Measurements from ENCODE around the gene IFT20. TPM values are rescaled to one million over a fixed set of nuclear protein-coding genes. Genes with fewer than 3 reads are reported as not detected.

Gene IFT20
- total and polyA plus RNA-seq, 10 of the 15 experiments (the other 5 are each of a cell fraction or from before 2014, with no cell fraction given), result 9.4 to 38.2 (median 19.1) TPM

DNA sequence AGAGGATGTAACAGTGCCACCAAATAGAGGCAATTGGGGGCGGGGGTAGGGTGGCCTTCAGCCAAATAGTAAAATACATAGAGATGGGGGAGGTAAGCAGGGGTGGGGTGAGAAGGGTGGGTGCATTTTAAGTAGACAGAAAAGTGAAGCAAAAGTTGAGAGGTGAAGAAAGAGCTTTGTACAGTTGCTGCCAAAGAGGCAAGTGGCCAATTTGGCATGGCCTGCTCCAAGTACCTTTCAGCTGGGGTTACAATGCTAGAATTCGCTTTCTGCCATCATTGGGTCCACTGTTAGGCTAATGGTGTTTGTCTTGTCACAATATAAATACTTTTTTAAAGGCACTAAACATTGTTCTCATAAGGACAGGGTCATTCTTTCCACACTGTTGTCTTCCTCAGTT, 21.4 kb downstream of the IFT20 start:
- ChIA-PET CTCF (interaction anchor here (1.1 kb wide), 1 partner anchor 9 kb away, joined by 3 read pairs; no protein-coding TSS in a partner anchor), RAD21 (ENCODE audit: unreplicated experiment) (no interaction called here), SMC1A (ENCODE audit: uncharacterized antibody, unreplicated experiment) (no interaction called here), POLR2A (no interaction called here)
- no peak overlapping the region for H2AFZ ChIP-seq (ENCODE audit: control insufficient read depth, low read depth, low read length)
- BruUV-seq (replicated peaks), result no TSS peak
- DNase-seq (ENCODE audit: low read depth, low spot score) (no peak), FAIRE-seq (no peak), ATAC-seq (no peak)
- no peak overlapping the region for H3K4me2 ChIP-seq (ENCODE audit: control insufficient read depth, insufficient read depth)
- H3K4me3 ChIP-seq, result no peak overlapping the region
- 48% methylated on average over 2 of the region's 2 CpGs for WGBS (ENCODE audit: insufficient coverage, insufficient replicate concordance, low lambda C conversion rate, missing lambda C conversion rate)
- H3K4me1 ChIP-seq (ENCODE audit: control insufficient read depth, insufficient read depth, low read length), result no peaks in the 10 kb centered on the region; the same call in 1 of the 2 replicates
- no peaks in the 10 kb centered on the region for H4K20me1 ChIP-seq (ENCODE audit: control insufficient read depth, insufficient read depth)
- H3K27ac ChIP-seq (ENCODE audit: control insufficient read depth, insufficient read depth), result no peak overlapping the region
- H3K9me3 ChIP-seq (replicated peaks; ENCODE audit: control insufficient read depth, insufficient read depth, low read length), result no peaks in the 10 kb centered on the region
- in situ Hi-C loops (cut with MboI) (no loop called here), intact Hi-C loops (cut with micrococcal nuclease; ENCODE audit: unreplicated experiment) (loop anchor here (10.0 kb wide), 1 partner anchor 259 kb away; no protein-coding TSS in a partner anchor)
- H3K9ac ChIP-seq (ENCODE audit: control insufficient read depth, insufficient read depth, low read length), result no peak overlapping the region
- H3K27me3 ChIP-seq (replicated peaks in 1 of 2; ENCODE audit: control insufficient read depth in 2 of 2, insufficient read depth in 2 of 2, low read length in 1 of 2), result no peaks in the 10 kb centered on the region
- no peaks in the 10 kb centered on the region; a peak in 1 of 4 replicates for H3K36me3 ChIP-seq (ENCODE audit: control insufficient read depth in 2 of 2, insufficient read depth in 2 of 2, low read length in 1 of 2)
- no peaks in the 10 kb centered on the region for H3K79me2 ChIP-seq (ENCODE audit: control insufficient read depth, insufficient read depth, low read length)
- TF ChIP-seq ASH2L (IDR thresholded peaks at IDR 0.05; ENCODE audit: borderline replicate concordance, low read depth), result no peak
- no peak for TF ChIP-seq MEF2A (IDR thresholded peaks at IDR 0.05; ENCODE audit: insufficient read depth, low read depth, low read length)
- no peak for TF ChIP-seq FOS (IDR thresholded peaks at IDR 0.05; ENCODE audit: borderline replicate concordance, extremely low read depth, insufficient read length)
- no peak for TF ChIP-seq IRF4 (IDR thresholded peaks at IDR 0.05; ENCODE audit: low read depth, low read length)
- TF ChIP-seq ZNF622 (IDR thresholded peaks at IDR 0.05), result no peak
- no peak for TF ChIP-seq GABPA (IDR thresholded peaks at IDR 0.05; ENCODE audit: low read depth)
- no peak for TF ChIP-seq EGR1 (IDR thresholded peaks at IDR 0.05; ENCODE audit: borderline replicate concordance in 1 of 2, low read depth in 2 of 2, low read length in 2 of 2)
- TF ChIP-seq NFXL1 (IDR thresholded peaks at IDR 0.05; ENCODE audit: borderline replicate concordance), result no peak
- TF ChIP-seq SMARCA5 (IDR thresholded peaks at IDR 0.05), result no peak
- TF ChIP-seq ZNF24 (IDR thresholded peaks at IDR 0.05), result no peak
- TF ChIP-seq, protein P1, sequence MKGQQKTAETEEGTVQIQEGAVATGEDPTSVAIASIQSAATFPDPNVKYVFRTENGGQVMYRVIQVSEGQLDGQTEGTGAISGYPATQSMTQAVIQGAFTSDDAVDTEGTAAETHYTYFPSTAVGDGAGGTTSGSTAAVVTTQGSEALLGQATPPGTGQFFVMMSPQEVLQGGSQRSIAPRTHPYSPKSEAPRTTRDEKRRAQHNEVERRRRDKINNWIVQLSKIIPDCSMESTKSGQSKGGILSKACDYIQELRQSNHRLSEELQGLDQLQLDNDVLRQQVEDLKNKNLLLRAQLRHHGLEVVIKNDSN (IDR thresholded peaks at IDR 0.05; ENCODE audit: borderline replicate concordance, extremely low read length, insufficient read depth, low read depth, low read length), result no peak
- TF ChIP-seq, protein P2, sequence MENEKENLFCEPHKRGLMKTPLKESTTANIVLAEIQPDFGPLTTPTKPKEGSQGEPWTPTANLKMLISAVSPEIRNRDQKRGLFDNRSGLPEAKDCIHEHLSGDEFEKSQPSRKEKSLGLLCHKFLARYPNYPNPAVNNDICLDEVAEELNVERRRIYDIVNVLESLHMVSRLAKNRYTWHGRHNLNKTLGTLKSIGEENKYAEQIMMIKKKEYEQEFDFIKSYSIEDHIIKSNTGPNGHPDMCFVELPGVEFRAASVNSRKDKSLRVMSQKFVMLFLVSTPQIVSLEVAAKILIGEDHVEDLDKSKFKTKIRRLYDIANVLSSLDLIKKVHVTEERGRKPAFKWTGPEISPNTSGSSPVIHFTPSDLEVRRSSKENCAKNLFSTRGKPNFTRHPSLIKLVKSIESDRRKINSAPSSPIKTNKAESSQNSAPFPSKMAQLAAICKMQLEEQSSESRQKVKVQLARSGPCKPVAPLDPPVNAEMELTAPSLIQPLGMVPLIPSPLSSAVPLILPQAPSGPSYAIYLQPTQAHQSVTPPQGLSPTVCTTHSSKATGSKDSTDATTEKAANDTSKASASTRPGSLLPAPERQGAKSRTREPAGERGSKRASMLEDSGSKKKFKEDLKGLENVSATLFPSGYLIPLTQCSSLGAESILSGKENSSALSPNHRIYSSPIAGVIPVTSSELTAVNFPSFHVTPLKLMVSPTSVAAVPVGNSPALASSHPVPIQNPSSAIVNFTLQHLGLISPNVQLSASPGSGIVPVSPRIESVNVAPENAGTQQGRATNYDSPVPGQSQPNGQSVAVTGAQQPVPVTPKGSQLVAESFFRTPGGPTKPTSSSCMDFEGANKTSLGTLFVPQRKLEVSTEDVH (IDR thresholded peaks at IDR 0.05; ENCODE audit: low read depth, partially characterized antibody), result no peak
- no peak for TF ChIP-seq NFIC (IDR thresholded peaks at IDR 0.05; ENCODE audit: low read depth, low read length)
- TF ChIP-seq YBX1 (IDR thresholded peaks at IDR 0.05), result no peak
- TF ChIP-seq, protein P3, sequence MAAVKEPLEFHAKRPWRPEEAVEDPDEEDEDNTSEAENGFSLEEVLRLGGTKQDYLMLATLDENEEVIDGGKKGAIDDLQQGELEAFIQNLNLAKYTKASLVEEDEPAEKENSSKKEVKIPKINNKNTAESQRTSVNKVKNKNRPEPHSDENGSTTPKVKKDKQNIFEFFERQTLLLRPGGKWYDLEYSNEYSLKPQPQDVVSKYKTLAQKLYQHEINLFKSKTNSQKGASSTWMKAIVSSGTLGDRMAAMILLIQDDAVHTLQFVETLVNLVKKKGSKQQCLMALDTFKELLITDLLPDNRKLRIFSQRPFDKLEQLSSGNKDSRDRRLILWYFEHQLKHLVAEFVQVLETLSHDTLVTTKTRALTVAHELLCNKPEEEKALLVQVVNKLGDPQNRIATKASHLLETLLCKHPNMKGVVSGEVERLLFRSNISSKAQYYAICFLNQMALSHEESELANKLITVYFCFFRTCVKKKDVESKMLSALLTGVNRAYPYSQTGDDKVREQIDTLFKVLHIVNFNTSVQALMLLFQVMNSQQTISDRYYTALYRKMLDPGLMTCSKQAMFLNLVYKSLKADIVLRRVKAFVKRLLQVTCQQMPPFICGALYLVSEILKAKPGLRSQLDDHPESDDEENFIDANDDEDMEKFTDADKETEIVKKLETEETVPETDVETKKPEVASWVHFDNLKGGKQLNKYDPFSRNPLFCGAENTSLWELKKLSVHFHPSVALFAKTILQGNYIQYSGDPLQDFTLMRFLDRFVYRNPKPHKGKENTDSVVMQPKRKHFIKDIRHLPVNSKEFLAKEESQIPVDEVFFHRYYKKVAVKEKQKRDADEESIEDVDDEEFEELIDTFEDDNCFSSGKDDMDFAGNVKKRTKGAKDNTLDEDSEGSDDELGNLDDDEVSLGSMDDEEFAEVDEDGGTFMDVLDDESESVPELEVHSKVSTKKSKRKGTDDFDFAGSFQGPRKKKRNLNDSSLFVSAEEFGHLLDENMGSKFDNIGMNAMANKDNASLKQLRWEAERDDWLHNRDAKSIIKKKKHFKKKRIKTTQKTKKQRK (IDR thresholded peaks at IDR 0.05; ENCODE audit: low read depth, low read length), result no peak
- TF ChIP-seq MYB (IDR thresholded peaks at IDR 0.05; ENCODE audit: borderline replicate concordance, low read depth, low read length), result no peak
- no peak for TF ChIP-seq CHD1 (IDR thresholded peaks at IDR 0.05; ENCODE audit: low read depth, low read length)
- TF ChIP-seq NR2C2 (IDR thresholded peaks at IDR 0.05; ENCODE audit: borderline replicate concordance, control insufficient read depth, insufficient read length, low read depth), result no peak
- TF ChIP-seq HDAC2 (IDR thresholded peaks at IDR 0.05), result no peak
